Anterior cingulate cortex (tissue), 58 donors: Measurements from ENCODE around the gene AP3S1.
"Not testable (repeated sequence)": the region's sequence is repeated elsewhere in the genome, so short reads cannot be mapped to it uniquely, and the experiment has no call there.

ENCODE experiments used
- DNase-seq, 58 donors: peaks; one replicate each; lab custom pipeline; 2025; lab: John Stamatoyannopoulos, UW

AP3S1 gene

GRCh38 chr5:115820846-115821245 lies 20.9 kb upstream of the AP3S1 start:
- DNase-seq = no peak

- not testable (repeated sequence) for DNase-seq
Measured at GRCh38 chr5:115824983-115825382, 16.8 kb upstream of the AP3S1 start.

DNA sequence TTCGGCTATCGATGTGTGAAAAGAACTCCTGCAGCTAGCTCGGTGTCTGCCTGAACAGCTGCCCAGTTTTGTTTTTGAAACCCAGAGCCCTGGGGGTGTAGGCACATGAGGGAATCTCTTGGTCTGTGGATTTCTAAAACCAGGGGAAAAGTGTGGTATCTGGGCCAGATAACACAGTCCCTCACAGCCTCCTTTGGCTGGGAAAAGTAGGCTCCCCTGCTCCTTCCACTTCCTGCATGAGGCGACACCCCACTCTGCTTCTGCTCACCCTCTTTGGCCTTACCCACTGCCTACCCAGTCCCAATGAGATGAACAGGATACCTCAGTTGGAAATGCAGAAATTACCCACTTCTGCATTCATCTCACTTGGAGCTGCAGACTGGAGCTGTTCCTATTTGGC lies 15.8 kb upstream of the AP3S1 start:
- DNase-seq = no peak

- DNase-seq = no peak
Measured at GRCh38 chr5:115829913-115830312, 11.8 kb upstream of the AP3S1 start.

DNA sequence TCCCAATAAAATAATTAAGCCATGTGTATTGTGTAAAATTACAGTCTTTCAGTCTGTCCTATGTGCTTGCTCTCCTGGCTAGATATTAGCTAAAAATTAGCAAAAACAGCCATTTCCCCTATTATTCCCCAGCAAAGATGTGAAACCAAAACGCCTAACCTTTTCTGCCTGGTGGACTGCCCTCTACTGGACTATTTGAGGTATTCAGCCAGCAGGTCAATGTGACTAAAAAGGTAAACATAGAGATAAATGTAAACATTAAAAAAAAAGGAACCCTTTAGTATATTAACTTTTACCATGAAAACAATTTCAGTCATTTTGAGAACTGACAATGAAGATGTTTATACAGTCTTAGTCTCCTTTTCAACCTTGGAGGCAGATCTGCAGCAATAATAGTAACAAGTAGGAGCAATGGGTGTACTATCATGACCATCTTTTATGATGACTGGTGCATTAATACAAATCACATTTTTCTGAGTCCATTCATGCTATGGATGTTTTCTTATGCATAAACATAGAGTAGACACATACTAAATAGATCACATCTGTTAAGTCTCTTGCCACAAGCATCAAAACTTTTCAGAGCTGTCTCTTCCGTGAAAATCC lies 10.5 kb upstream of the AP3S1 start:
- DNase-seq = peak in 4 of 58 donors; percentile 6 to 26 (median 21)

GRCh38 chr5:115835481-115835880 lies 6.3 kb upstream of the AP3S1 start:
- DNase-seq = no peak

DNA sequence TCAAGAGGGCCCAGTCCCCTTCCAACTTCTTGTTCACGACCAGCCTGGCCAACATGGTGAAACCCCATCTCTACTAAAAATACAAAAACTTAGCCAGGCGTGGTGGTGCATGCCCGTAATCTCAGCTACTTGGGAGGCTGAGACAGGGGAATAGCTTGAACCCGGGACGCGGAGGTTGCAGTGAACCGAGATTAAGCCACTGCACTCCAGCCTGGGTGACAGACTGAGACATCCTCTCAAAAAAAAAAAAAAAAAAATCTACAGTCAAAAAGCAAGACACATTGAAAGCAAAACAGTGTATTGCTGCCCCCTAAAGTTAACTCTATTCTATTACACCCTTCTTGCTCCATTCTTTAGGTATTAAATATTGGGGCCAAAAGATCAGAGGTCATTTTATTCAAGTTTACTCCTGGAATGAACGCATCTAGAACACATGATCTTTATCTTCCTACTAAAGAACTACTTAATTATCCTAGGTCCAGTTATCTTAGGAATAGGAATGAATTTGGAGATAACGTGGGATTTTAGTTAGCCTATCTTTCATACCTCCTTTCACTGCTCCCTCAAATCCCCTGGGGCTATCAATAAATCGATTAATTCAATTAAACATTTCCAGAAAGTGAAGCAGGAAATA lies 2.7 kb upstream of the AP3S1 start:
- DNase-seq = peak in 1 of 58 donors; percentile 23

DNA sequence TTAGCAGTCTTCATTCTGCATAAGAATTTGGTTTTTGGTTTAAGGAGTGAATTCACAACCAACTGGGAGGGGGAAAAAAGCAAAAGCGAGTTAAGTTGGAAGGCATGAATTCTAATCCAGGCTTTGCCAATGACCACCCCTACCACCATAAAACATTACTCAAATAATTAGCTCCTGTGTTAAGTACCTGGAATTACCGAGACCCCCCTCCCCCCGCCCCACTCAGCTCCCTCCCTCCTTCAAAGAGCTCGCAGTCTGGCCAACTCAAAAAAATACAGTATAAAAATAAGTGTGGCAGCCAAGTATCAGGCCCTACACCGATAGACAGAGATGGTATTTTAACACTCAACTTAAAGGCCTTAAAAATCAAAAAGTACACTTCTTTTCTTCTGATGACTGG lies 862 bp upstream of the AP3S1 start:
- DNase-seq = no peak

DNA sequence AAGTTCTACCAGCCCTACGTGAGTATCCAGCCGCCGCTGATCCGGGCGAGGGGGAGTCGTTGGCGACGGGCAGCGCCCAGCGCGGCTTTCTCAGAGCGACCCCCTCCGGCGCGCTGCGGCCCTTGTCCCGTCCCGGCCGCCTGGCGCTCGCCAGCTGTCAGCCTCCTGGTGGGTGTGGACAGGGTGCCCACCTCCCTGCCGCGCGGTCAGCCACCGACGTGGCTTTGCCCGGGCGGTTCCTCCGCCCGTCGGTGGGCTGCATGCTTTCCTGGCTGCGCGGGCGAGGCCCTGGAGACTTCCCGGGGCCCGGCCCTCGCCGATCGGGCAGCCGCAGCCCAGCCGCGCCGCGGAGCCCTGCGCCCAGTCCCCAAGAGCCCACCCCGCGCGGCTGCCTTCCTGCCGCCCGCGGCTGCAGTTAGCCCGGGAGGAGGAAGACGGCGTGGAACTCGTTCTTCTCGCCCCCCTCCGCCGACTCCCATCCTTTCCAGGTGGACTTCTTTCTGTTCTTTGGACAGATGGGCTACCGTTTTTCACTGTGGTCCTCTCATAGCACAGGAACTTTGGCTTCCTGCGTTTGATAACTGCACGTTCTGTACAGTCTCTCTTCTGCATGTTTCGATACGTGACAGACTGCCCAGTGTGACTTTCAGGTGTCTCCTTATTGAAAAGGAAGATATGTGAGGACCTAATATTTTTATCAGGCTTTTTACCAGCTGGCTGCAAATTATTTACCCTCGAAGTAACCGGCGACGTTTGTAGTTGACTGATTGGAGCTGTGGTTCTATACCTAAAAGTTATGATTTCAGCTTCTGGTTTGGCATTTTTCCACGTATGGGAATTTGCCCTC lies 577 bp downstream of the AP3S1 start:
- peak in 11 of 58 donors; percentile 13 to 83 (median 61) for DNase-seq

DNA sequence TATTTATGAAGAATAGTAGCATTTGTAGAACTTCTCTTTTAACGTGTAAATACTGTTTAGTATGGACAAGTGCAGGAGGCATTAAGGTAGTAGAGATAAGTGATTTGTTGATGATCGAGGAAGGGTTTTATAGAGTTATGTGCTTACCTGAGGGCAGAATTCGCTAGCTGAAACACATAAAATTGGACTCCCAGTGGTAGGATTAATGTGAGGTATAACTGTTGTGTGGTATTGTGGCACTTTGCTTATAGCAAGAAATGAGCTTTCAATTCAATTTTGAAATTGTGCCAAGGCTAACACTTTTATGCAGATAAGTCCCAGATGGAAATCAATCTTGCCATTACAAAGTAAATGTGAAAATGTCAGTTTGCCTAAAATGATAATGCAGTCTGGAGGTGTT lies 1.2 kb downstream of the AP3S1 start:
- DNase-seq = peak in 1 of 58 donors; percentile 1

DNA sequence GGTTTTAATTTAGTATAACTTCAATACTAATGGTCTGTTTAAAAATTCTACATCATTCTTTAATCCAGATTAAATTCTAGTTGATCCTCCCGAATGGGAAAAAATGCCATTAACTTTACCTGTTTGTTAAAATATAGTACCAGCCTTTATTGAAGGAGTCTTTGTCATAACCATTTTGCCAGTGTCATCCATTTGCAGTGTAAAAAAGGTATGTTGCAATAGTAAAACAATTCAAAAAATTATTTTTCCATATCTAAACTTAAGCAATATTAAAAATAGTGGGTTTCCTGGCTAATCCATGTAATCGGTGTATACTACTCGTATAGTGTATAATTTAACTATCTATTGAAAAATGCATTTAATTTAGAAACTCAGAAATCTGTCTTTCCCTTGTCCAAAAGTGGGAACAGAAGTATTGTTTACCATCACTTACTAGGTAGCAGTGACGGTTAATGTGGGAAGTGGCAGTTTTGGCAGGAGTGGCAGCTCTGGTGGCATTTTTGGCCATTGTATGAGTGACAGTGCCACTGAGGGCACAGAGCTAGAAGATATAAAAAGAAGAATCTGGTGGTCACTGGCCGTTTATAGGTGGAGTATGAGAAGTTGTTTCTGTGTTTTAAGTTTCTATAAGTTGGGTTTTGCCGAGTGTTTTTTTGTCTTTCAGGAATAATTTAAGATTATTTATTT lies 1.9 kb downstream of the AP3S1 start:
- DNase-seq = no peak

DNA sequence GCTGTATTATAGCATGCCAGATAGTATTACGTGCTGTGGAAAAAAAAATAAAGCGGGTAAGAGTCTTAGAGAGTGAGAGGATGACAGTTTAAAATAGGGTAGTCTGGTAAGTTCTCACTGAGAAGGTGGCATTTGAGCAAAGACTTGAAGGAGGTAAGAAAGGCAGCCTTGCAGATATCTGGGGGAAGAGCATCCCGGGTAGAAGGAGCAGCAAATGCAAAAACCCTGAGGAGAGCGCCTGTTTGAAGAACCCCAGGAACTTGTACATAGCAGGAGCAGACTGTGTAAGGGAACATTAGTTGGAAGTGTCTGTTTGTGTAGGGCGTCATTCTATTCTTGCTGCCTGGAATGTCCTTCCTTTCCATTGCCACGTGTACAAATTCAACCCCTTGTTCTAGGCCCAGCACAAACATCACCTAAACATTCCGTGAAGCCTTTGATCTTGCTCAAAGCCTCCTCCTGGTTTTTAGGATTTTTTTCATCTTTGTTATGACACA lies 2.6 kb downstream of the AP3S1 start:
- DNase-seq = peak in 1 of 58 donors; percentile 1

- no peak for DNase-seq
Measured at GRCh38 chr5:115847290-115847689, 5.6 kb downstream of the AP3S1 start.

DNA sequence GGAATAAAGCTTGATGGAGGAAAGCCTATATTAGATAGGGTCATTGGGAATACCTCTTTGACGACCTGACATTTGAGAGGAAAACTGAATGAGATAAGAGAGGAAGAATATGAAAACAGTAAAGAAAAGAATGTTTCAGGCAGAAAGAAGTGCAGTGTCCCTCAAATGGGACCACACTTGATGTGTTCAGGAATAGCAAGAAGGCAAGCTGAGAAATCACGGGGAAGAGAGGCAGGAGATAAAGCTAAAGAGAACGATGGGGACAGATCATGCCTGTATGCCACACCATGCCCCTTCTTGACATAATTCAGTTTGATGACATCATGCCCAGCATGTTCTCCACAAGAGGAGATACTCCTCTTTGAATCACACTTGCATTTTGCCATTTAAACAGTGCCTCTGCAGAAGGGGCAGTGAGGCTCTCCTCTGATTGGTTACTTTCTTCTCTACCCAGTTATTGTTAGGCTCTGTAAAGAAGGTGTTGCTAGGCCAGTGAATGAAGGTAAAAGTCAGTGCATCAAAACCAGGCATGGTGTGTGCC lies 7.6 kb downstream of the AP3S1 start:
- DNase-seq = no peak

DNA sequence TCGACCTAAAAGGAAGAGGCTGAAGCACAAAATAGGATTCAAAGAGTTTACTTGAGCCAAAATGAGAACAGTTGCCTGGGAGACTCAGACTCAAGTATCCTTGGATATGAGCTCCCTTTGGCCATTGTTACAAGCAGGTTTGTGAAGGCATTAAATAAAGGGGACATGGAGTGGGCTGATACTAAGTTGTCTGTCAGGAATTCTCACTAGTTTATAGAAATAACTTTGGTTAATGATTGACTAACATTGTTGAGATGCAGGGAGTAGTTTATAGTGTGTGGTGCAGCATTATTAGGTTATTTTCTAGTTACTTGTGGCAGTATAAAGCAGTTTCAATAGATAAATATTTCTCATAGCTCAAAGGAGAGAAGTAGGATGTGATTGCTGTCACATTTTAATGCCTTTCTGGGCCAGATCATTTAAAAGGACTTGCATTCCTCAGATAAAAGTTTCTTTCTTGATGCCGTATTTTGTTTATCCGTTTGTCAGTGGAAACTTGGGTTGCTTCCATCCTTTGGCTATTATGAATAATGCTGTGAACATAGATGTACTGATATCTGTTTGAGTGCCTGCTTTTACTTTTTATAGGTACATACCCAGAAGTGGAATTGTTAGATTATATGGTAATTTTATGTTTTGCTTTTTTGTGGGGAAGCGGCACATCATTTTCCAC lies 9.1 kb downstream of the AP3S1 start:
- DNase-seq = peak in 1 of 58 donors; percentile 1

DNA sequence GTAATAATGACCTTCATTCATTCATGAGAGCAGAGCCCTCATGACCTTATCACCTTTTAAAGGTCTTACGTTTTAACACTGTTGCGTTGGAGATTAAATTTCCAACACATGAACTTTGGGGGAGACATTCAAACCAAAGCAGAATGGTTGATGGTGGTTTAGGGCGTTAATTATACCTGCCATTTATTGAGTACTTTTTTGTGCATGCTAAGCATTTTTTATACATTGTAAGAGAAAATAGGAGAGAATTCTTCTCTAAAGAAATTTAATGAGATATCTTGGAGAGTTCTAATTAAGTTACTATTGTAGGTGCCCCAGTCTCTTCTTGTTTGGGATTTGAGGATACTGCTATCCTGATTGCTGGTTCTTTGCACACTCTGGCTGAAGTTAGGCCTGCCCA lies 12.4 kb downstream of the AP3S1 start:
- no peak for DNase-seq

GRCh38 chr5:115855959-115856358 lies 14.2 kb downstream of the AP3S1 start:
- DNase-seq = no peak

DNA sequence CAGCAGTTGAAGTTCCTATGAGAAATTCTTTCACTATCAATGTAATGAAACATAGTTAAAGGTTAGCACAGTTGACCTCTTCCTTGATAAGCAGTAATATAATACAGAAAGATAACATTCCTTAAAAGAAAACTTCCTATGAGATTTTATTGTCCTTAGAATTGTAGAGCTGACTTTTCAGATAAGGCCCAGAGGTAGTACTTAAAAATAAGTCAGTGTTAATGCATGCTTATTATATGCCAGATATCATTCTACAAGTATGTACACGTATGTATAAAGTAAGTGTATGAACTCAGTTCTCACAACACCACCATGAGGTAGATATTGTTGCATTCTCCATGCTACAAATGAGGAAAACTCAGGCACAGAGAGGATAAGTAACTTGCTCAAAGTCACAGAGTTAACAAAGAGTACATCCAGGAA lies 15.3 kb downstream of the AP3S1 start:
- no peak for DNase-seq

- no peak for DNase-seq
Measured at GRCh38 chr5:115857626-115858349, 16.1 kb downstream of the AP3S1 start.
